GM18520 (cell line): ENCODE results near the gene CYBRD1.

Experiments used
- ATAC-seq: cut with Tn5 transposase; IDR thresholded peaks from one replicate; pipeline ENCODE4 v1.9.1; 2021; ENCODE audit not compliant: unreplicated experiment

CYBRD1 gene

GRCh38 chr2:171553236-171553635 lies 31.0 kb downstream of the CYBRD1 start:
- ATAC-seq: no peak

GRCh38 chr2:171553858-171554257 lies 31.6 kb downstream of the CYBRD1 start:
- ATAC-seq: no peak

DNA sequence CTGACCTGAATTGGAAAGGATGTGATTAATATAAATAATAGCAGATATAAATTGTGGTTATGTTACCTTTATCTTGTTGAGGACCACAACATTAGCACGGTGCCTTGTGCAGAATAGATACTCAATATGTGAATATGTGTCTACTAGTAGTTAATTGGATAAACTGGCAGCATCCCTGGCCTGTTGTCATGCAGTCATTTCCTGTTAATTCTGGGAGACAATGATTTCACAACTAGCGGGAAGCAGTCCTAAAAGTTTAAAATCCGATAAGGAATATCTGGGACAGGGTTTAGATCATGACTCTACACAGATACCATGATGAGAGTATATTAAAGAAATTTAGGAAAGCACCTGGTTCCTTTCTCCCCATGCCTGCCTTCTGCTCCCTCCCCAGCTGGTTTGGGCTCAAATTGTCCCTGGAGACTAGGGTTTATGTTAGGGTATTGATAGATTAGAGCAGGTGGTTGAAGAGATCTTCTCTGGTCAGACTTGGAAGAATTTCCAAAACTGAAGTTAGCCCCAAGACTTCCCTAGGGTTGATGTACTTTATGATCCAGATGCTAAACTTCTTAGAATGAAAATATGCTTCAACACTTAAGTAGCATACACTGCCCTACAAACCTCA lies 32.8 kb downstream of the CYBRD1 start:
- ATAC-seq: no peak

DNA sequence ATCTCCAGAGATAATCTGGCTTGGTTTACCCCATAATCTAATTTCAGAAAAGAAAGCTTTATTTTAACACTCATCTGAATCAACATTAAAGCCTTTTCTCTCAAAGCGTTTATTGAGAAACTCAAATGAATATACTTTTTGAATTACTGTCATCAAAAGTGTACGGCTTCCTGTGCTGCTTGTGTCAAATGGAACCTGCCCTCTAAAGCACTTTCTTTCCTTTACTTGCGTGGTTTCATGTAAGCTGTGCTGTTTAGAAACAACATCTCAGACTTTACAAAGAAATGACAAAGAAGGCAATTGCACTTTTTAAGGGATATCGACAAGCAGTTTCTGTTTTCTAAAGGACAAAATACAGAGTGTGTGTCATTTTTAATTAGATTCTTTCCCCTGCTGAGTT lies 35.1 kb downstream of the CYBRD1 start:
- ATAC-seq: no peak

DNA sequence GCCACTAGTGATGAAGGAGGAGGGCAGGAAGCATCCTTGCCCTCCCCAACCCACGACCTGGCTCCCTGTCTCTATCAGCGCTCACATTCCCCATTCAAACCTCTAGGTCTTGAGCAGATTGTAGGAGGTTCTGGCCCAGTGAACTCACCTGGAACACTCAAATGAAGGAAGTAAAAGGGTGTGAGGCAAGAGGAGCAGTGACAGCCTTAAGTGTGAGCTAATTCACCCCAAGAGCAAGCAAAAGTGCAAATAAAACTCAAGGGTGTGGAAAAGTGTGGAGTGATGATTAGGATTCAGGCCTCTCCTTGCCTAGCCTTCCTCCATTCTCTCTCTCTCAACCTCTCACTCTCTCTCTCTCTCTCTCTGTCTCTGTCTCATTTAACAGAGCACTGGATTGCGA lies 41.0 kb downstream of the CYBRD1 start:
- no peak for ATAC-seq

- ATAC-seq: no peak
These were observed 42.2 kb downstream of the CYBRD1 start for GRCh38 chr2:171564463-171564862.

DNA sequence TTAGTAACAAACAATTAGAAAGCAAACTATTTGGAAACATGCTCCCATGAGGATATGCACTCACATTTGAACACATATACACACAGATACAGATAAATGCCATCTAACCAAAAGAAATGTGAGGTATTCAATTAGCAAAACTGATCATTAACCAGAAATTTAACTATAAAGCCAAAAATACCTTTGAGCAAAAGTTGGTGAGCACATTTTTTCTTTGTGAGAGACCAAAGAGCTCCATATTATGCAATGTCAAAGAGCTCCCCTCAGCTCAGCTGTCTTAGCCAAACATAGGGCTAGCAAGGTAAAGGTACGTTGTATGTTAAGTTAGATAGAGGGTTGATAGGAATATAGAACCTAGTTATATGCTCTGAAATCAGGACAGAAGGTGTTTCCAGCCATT lies 43.8 kb downstream of the CYBRD1 start:
- ATAC-seq: no peak

DNA sequence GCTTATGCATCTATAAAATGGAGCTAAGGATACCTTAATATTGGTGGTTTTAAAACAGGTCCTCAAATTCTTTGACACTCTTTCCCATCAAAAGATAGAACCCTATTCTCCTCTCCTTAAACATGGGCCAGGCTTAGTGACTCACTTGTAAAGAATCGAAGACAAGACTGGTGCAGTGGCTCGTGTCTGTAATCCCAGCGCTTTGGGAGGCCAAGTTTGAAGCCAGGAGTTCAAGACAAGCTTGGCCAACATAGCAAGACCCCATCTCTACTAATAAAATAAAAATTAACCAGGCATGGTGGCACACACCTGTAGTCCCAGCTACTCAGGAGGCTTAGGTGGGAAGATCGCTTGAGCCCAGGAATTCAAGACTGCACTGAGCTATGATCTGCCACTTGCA lies 44.5 kb downstream of the CYBRD1 start:
- no peak for ATAC-seq

DNA sequence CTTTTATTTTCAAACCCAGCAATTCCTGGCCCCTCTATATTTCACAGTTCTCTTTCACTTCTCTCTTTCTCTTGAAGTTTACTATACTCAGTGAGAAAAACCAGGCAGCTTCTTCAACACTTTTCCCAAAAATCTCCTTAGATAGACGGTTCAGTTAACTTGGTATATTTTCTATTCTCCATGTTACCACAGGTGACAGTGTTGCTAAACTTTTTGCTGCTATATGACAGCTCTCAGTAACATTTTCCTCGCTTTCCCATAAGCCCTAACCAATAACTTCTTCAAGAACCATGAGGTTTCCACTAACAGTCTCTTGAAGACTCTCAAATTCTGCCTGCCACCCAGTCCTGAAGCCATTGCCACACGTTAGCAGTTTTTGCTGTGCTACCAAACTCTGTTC lies 45.8 kb downstream of the CYBRD1 start:
- ATAC-seq: no peak

GRCh38 chr2:171571721-171572120 lies 49.4 kb downstream of the CYBRD1 start:
- no peak for ATAC-seq

GRCh38 chr2:171574149-171574795 lies 52.0 kb downstream of the CYBRD1 start:
- peak; percentile 77 for ATAC-seq

- ATAC-seq: no peak
These were observed 53.3 kb downstream of the CYBRD1 start for GRCh38 chr2:171575606-171576005.

- no peak for ATAC-seq
These were observed 56.0 kb downstream of the CYBRD1 start for GRCh38 chr2:171578127-171578803.

GRCh38 chr2:171579481-171579880 lies 57.2 kb downstream of the CYBRD1 start:
- ATAC-seq: no peak

GRCh38 chr2:171583566-171583965 lies 61.3 kb downstream of the CYBRD1 start:
- ATAC-seq: no peak

GRCh38 chr2:171584001-171584400 lies 61.7 kb downstream of the CYBRD1 start:
- no peak for ATAC-seq

- ATAC-seq: no peak
These were observed 64.9 kb downstream of the CYBRD1 start for GRCh38 chr2:171587132-171587531.

DNA sequence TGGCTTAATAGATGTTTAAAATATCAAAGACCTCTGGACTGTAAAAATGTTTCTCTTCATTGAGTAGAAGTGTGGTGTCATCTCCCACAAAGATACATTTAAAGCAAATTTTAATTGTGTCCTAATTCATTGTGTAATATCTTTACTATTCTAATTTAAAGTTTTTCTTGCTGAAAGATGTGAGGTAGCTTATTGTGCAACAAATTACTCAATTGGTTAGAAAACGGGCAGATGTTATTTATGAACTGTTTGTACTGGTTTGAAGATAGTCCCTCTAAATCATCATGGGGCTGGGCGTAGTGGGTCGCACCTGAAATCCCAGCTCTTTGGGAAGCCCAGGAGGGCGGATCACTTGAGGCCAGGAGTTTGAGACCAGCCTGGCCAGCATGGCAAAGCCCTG lies 65.3 kb downstream of the CYBRD1 start:
- no peak for ATAC-seq

DNA sequence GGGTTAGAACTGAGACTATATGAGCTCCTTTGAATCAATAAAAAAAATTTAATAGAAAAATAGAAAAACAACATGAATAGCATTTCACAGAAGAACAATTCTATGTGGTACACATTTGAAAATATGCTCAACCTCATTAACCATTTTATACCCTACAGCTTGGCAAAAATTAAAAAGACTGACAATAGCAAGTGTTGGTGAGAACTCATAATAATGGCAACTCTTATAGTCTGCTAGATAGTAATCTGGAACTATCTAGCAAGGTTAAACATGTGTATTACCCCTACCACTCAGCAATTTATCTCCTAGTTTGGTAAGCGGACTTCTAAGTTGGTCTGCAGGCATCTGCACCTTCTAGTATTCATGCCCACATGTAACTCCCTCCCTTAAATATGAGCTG lies 67.8 kb downstream of the CYBRD1 start:
- ATAC-seq: no peak

GRCh38 chr2:171592036-171592555 lies 69.8 kb downstream of the CYBRD1 start:
- ATAC-seq: no peak

DNA sequence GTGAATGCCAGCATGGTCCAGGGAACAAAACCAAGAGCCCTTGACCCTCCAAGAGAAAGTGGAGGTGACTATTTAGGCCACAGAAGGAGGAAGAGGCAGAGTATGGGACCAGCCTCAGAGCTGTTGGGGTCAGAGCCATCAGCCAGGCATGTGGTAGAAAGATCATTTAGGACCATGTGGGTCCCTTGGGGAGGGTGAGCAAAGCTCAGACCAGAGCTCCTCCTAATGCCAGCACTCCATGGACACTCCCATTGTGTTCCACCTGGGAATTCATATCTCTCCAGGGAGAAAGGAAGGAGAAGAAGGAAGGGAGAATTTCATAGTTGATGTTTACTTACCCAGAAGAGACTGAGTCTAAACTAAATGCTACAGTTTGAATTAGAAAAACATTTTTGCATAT lies 73.2 kb downstream of the CYBRD1 start:
- ATAC-seq: no peak

DNA sequence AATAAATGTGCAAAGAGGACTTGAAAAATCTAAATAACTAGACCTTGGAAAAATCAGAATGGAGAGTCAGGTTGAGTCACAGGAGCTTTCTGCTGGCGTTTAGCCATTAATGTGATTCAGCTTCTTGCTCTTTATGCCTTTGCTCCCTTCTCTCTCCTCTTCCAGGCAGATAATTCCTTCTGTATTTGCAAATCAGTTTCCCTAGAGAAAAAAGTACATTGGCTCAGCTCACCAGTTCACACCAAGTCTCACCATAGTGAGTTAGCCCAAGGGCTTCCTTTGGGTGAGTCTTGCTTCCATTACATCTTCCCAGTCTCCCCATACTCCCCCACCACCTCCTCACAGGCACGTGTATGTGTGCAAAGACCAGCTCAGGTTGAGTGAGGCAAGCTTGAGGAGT lies 73.6 kb downstream of the CYBRD1 start:
- ATAC-seq: no peak
